NCI-H2227 (cell line): ENCODE results near the gene WIPF1.
A peak's percentile ranks its signal among the peaks of the same experiment; 100 is the strongest.

ENCODE experiments used
- DNase-seq: peaks from one replicate; lab custom pipeline; 2025; ENCODE audit not compliant: unreplicated experiment; lab: John Stamatoyannopoulos, UW

Gene WIPF1

DNA sequence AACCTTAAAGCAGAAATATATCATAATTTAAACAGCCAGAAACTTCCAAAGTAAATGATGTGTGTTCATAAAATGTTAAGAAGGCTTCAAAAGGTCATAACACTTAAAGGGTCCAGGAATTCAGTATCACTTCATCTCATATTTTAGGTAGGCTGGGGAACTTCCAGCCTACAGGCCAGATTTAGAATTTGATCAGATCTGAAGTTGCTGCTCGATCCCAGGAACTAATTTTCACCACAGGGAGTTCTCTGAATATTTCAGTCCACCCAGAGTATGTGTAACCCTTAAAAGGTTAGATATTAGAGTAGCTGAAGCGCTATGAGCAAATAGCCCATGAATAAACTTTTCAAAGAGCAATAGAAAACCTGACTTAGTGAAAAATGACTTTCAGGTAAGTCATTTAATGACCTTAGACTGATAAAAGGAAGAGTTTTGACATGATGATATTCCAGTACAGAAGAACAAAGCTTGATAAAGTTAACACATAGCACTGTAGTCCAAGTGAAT lies 1.7 kb downstream of the WIPF1 start:
- no peak for DNase-seq

DNA sequence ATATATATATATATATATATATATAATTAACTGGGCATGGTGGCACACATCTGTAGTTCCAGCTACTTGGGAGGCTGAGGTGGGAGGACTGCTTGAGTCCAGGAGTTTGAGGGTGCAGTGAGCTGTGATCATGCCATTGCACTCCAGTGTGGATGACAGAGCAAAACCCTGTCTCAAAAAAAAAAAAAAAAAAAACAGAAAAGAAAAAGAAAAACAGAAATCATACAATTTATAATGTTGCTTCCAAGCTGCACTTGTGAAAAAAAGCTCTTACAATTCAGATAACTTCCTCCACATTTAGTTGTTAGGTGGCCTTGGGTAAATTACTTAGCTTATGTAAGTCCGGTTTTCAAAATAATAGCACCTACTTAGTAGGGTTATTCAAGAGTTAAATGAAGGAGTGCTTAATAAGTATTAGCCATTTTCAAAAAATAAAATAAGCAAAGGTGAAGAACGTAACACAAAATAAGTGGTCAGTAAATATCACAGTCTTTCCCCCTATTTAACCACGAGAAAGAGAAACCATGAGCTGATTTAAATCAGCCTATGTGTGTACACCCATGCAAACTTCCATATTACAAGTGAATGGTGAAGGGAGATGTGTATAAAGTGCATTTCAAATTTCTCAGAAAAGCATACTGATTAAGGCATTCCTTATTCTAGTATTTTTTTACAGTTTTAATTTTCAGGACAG lies 2.3 kb downstream of the WIPF1 start:
- no peak for DNase-seq

GRCh38 chr2:174594456-174594855 lies 3.1 kb downstream of the WIPF1 start:
- DNase-seq, result no peak

DNA sequence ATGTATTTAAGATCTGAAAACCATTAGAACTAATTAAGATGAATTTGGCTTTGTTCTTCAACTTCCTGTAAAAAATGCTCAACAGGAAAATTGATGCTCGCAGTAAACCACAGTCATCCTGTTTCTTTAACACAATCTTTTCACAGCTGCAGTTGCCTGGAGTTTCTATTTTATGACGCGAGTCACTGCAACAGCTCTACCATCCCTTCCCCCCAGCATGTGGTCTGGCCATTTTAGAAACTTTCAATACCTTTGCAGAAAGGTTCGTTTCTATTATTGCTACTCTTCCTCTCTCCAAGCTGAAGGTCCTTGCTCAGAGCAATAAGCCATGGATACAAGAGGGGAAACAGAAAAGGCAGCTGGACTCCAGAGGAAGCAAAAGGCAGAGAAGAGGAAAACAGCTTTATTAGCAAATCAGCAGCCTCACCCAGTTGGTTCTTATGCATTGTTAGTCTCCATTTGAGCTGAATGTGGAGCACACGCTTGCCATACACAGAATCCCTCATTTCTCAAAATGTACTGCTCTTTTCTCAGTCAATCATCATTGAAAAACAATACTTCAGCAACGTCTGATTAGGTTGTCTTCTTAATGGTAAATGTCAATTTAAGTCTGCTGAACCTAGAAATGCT lies 3.9 kb downstream of the WIPF1 start:
- DNase-seq, result peak; percentile 75

DNA sequence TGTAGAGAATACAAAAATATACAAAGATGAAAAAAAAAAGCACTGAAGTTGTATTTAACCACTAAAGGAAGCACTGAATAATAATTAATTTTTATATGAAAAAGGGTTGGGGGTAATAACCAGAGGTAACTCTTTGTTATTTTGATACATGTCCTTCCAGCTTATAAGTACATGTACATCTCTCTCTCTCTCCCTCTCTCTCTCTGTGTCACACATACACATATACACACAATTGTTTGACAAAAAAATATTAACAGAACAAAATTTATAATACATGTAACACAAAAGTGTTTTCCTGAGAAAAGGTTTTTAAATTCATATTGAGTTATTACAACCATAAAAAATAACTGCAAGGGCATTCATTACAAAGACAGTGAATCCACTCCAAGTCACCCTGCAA lies 4.6 kb downstream of the WIPF1 start:
- no peak for DNase-seq

GRCh38 chr2:174591740-174592139 lies 5.9 kb downstream of the WIPF1 start:
- DNase-seq, result no peak

GRCh38 chr2:174590928-174591648 lies 6.5 kb downstream of the WIPF1 start:
- no peak for DNase-seq

- DNase-seq, result no peak
These were observed 7.3 kb downstream of the WIPF1 start for GRCh38 chr2:174590346-174590745.

DNA sequence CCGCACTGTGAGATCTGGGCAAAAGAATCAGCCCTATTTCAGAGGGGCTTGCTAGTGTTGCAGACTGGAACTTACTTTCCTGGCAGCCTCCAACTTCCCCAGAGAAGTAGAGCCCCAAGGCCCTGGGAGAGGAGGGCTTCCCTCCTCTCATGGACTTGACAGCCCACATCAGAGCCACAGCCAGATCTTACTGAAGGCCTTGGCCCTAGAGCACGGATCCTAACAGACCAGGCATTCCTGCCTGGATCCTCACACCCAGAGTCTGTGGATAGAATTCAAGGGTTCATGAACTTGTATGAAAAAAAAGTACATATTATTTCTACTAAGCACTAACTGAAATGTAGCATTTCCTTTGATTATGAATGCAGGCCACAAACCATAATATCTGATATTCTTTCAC lies 8.3 kb downstream of the WIPF1 start:
- DNase-seq, result no peak

DNA sequence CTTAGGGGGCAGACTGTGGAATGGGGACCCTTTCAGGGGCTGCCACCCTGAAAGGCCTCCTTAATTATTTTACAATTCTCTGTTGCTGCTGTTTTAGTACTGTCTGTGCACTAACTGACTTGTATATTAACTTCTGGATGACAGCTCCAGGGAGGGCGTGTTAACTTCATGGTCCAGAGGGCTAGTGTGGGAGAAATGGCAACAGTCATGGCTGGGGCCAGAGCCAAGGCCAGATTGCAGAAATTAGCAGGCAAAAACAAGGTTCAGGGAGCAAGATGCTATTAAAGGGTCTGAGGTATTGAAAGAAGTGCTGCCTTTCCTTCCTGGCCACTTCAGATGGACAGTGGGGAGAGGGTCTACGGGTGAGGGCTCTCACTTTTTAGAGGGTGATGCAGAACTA lies 9.1 kb downstream of the WIPF1 start:
- no peak for DNase-seq

DNA sequence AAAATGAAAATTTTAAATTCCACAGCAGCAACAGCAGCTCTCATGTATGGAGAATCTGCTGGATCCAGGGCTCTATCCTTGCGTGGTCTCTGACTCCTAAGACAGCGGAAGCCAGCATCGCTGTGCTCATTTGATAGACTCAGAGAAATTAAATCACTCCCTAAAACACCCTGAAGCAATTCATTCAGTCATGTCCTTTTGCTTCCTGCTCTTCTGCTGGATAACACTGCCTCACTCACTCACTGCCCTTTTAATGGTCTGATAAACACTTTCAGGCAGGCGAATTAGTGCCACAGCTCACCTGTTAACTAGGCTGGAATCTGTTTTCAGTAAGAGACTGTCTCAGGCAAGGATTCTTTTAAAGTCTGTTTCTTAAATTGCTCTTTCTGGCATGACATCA lies 10.0 kb downstream of the WIPF1 start:
- DNase-seq, result no peak

DNA sequence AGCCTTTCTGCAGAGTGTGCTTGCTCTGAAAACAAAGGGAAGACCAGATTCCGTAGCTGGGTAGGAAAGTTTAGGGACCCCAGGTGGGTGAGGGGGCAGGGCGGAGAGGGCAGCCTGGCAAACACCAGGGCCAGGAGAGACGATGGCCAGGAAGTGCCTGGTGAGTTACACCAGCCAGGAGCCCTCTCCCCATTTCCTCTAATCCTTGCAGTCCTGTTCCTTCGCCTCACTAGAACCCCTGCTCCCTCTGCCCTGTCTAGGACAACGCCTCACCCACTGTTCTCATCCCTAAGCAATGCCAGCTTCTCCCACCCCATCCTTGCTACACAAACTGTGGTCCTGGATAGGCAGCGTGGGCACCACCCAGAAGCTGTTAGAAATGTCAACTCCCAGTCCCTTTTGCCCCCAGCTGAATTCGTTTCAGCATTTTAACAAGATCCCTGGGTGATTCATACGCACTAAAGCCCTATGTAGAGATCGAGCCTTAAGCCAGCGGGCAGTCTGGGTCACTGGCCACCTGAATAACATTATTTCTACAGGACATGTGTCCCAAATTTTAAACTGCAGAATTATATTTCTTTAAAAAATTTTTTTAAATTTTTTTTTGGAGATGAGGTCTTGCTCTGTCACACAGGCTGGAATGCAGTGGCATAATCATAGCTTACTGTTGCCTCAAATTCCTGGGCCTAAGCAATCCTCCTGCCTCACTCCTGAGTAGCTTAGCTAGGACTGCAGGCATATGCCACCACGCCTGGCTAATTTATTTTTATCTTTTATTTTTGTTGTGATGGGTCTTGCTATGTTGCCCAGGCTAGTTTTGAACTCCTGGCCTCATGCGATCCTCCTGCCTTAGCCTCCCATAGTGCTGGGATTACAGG lies 10.9 kb downstream of the WIPF1 start:
- DNase-seq, result no peak

DNA sequence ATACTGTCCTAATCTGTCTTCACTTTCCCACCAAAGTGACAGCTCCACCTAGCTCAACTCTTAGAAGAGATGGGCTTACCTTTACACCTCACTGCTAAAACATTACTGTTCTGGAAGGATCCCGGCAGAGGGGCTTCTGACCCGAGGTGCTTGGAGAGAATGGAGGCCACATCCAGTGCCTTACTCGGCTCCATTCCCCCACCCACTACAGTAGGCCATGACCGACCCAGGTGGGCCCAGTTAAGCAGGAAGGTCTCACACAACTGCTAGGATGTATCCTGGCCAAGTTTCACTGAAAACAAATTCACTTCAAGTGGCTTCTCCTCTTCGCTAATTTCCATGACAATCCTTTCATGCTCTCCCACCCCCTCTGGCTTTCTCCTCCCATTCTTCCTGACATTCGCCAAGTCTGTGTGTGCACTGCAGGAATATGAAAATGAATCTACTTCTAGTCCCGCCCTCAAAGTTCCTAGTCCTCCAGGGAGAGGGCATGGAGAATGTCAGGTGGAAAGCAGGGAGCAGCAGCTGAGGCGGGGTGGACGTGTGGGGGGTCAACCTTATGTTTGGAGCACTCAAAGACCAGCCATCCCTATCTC lies 11.8 kb downstream of the WIPF1 start:
- no peak for DNase-seq

DNA sequence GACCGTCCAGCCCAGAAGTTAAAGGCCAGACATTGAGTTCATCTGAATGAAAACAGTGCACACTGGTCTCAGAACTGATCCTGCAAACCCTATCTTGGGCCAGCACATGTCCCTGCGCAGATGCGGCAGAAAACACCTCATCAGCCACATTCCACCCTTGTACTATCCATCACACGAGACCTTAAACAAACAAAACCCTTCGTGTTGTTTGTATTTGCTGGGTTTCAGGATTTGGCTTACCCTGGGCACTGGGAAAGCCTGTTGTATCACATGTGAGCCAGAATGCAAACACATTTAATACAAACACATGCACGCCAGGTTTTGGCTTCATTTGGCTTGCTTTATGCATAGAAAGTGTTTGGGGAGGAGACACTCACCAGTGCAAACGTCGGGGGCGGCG lies 12.5 kb downstream of the WIPF1 start:
- DNase-seq, result no peak

DNA sequence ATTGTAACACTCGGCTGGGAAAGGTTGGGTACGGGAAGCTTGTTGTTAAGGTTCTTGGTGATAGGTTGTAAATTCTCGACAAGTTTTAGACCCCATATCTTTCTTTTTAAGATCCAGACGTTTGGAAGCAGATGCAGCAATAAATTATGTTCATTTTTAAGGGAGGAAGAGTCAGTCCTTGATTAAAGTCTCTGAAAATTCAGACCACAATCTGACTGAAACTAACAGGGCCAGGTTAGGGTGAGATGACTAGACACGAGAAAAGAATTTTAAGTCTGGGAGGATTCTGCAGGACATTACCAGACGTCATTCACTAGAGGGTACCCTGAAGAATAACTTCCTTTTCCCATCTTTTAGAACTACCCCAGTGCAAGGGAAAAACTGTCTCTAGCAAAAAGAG lies 16.1 kb downstream of the WIPF1 start:
- DNase-seq, result no peak

DNA sequence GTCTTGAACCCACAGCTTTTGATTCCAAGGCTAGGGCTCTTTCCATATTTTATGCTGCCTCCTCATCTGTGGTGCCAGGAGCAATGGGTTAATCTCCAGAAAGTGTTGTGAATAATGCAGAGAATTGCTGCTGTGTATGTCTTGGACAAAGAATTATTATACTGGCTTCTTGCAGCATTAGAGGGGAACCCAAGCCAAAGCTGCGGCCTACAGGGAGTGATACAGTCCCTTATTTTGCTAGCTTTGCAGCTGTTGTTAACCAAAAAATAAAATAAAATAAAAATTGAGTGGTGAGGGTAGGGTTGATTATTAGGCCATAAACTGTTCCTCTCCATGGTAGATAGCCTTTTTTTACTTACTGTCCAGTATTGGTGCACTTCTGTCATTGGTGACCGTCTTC lies 16.7 kb downstream of the WIPF1 start:
- no peak for DNase-seq

DNA sequence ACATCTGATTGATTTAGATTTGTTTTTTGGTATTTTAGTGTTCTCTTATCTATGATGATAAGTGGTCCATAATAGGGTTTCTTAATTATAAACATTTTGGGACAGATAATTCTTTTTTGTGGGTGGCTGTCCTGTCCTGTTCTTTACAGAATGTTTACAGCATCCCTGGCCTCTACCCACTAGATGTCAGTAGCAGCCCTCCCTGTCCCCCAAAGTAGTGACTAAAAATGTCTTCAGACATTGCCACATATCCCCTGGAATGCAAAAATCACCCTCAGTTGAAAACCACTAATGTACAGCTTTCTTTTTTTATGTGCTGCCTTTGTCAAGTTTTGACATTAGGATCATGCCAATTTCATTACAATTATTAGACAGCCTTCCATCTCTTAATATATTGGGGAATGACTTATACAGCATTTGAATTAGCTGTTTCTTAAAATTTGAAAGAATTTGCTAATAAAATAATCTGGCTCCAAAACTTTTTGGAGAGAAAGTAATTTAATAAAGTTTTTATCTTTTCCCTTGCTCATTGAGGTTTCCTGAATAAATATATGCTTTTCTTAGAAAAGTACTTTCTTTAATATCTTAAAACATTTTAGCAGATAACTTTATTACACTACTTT lies 19.5 kb downstream of the WIPF1 start:
- no peak for DNase-seq

DNA sequence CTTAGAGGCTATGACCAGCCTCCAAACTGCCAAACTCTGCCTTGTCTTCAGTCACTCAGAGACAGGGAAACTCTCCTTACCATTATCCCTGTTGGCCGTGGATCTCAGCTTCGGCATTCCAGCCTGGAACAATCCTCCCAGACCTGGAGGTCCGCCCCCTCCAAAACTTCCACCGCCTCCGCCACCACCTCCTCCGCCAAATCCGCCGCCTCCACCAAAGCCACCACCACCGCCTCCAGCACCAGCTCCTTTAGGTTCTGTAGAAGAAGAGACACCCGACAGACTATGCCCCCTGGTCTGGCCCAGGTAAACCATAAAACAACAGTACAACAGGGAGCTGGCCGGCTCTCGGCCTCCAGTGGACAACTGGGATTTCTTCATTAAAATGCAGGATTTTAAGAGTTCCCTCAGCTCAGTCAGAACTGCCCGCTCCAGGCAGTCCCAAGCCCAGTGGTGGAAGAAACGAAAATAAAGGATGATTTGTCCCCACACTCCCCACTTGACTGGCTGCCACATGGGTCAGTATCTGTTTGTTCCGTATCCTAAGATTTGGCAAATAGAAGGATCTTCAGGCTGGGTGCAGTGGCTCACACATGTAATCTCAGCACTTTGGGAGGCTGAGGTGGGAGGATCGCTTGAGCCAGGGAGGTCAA lies 22.4 kb downstream of the WIPF1 start:
- DNase-seq, result no peak

DNA sequence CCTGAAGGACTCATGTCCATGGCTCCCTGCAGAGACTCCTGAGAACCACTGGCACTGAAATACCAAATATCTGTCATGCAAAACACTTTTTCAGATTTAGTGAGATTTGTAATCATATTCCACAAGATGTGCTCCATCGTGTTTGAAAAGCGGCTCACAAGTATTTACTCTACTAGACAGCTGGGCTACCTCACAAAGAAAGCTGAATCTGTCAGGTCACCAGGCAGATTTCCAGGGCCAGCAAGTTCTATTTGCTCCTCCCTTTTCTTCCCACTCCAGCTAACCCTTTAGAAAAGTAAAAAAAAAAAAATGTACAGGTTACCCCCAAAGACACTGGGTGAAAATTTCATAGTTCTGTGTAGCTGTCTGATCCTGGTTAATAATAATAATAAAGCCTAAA lies 22.9 kb downstream of the WIPF1 start:
- DNase-seq, result no peak

GRCh38 chr2:174573621-174574081 lies 24.0 kb downstream of the WIPF1 start:
- no peak for DNase-seq
